GM12878 (cell line): ENCODE data around the gene UBASH3A. TPM values are rescaled to one million over a fixed set of nuclear protein-coding genes. Genes with fewer than 3 reads are reported as not detected.

Experiments used
- BACH1 ChIP-seq: fragments of 450-650 bp; IDR thresholded peaks from 2 replicates; pipeline ENCODE4 v1.6.1; 2017; ENCODE audit warnings: mild to moderate bottlenecking, borderline replicate concordance
- BCL11A ChIP-seq: IDR thresholded peaks from 2 replicates; pipeline ENCODE4 v1.6.1; 2011; ENCODE audit warnings: low read depth, low read length
- CHD1 ChIP-seq: IDR thresholded peaks from 2 replicates; pipeline ENCODE4 v1.6.1; 2012; ENCODE audit warnings: low read depth, low read length, improper control_type of control experiment
- CHD4 ChIP-seq: fragments of 200-600 bp; sonication (generic); IDR thresholded peaks from 2 replicates; pipeline ENCODE4 v1.6.1; 2016; ENCODE audit warnings: mild to moderate bottlenecking
- KDM1A ChIP-seq: fragments of 200-600 bp; sonication (generic); IDR thresholded peaks from 2 replicates; pipeline ENCODE4 v1.6.1; 2016; ENCODE audit warnings: borderline replicate concordance
- KLF5 ChIP-seq: fragments of 450-650 bp; IDR thresholded peaks from 2 replicates; pipeline ENCODE4 v1.6.1; 2014; ENCODE audit warnings: mild to moderate bottlenecking; ENCODE audit not compliant: partially characterized antibody
- MXI1 ChIP-seq: fragments of 150-350 bp; IDR thresholded peaks from 2 replicates; pipeline ENCODE4 v1.6.1; 2011; ENCODE audit warnings: low read depth, mild to moderate bottlenecking, inconsistent platforms, low read length, improper control_type of control experiment
- NKRF ChIP-seq: fragments of 450-650 bp; conservative IDR thresholded peaks from 2 replicates; pipeline ENCODE4 v1.6.1; 2017; ENCODE audit warnings: mild to moderate bottlenecking, moderate library complexity
- NR2C2 ChIP-seq: IDR thresholded peaks from 2 replicates; pipeline ENCODE4 v1.6.1; 2011; ENCODE audit warnings: borderline replicate concordance, low read depth; ENCODE audit not compliant: control insufficient read depth, insufficient read length
- PAX8 ChIP-seq: fragments of 450-650 bp; IDR thresholded peaks from 2 replicates; pipeline ENCODE4 v1.6.1; 2017; ENCODE audit warnings: mild to moderate bottlenecking, moderate library complexity
- POLR2AphosphoS5 ChIP-seq: IDR thresholded peaks from 2 replicates; pipeline ENCODE4 v1.6.1; 2011; ENCODE audit warnings: mild to moderate bottlenecking, low read length, inconsistent platforms
- PRDM15 ChIP-seq: fragments of 450-650 bp; formaldehyde crosslinking; IDR thresholded peaks from 2 replicates; pipeline ENCODE4 v1.4.0; 2020; ENCODE audit warnings: mild to moderate bottlenecking, moderate library complexity
- RUNX3 ChIP-seq: IDR thresholded peaks from 2 replicates; pipeline ENCODE4 v1.6.1; 2012; ENCODE audit warnings: low read length, inconsistent platforms
- SMAD1 ChIP-seq: fragments of 450-650 bp; IDR thresholded peaks from 2 replicates; pipeline ENCODE4 v1.6.1; 2018; ENCODE audit warnings: mild to moderate bottlenecking, low read depth; ENCODE audit not compliant: partially characterized antibody
- SMARCA5 ChIP-seq: fragments of 450-650 bp; IDR thresholded peaks from 2 replicates; pipeline ENCODE4 v1.6.1; 2017; ENCODE audit warnings: mild to moderate bottlenecking
- SUZ12 ChIP-seq: fragments of 200-600 bp; sonication (generic); IDR thresholded peaks from one replicate; pipeline ENCODE4 v1.6.1; 2018; ENCODE audit warnings: antibody characterized with exemption, mild to moderate bottlenecking; ENCODE audit not compliant: unreplicated experiment
- YBX1 ChIP-seq: fragments of 450-650 bp; IDR thresholded peaks from 2 replicates; pipeline ENCODE4 v1.6.1; 2016; ENCODE audit warnings: antibody characterized with exemption
- polyA plus RNA-seq, 11 experiments: library from polyadenylated mRNA; depleted of rRNA in 4 of 11; unstranded in 6 of 11; stranded (reverse) in 5 of 11; fragments of >200 nt; fragmentation: Nextera tagmentation in 4 of 11; fragmentation: Illumina TruSeq in 1 of 11; extraction: Ambion mirVana in 4 of 11; extraction: Trizol in 1 of 11; gene quantifications; 1 replicate in 1 of 11; 2 replicates in 10 of 11; pipeline versions ENCODE4 v1.2.1 to v1.2.3, GENCODE V29; 2011 to 2016; ENCODE audit warnings: inconsistent platforms in 2 of 11, missing spikeins in 2 of 11, low read depth in 1 of 11
- total RNA-seq, 4 experiments: library from RNA; depleted of rRNA in 3 of 4; stranded (reverse); fragments of >200 nt in 3 of 4; fragmentation: Illumina TruSeq in 1 of 4; extraction: Trizol in 1 of 4; gene quantifications; 2 replicates each; pipeline versions ENCODE4 v1.2.1 to v1.2.3, GENCODE V29; 2013 to 2021
- TF ChIP-seq, protein P1 (sequence below): fragments of 450-650 bp; formaldehyde crosslinking; IDR thresholded peaks from 2 replicates; pipeline ENCODE4 v1.4.0; 2022; ENCODE audit warnings: mild to moderate bottlenecking, moderate library complexity
- TF ChIP-seq, protein P2 (sequence below): fragments of 450-650 bp; IDR thresholded peaks from 2 replicates; pipeline ENCODE4 v1.6.1; 2017; ENCODE audit warnings: mild to moderate bottlenecking, moderate library complexity

UBASH3A gene
- total and polyA plus RNA-seq, 10 of the 15 experiments (the other 5 are each of a cell fraction or from before 2014, with no cell fraction given): 0.04 to 0.39 (median 0.23) TPM; not detected in 1

DNA sequence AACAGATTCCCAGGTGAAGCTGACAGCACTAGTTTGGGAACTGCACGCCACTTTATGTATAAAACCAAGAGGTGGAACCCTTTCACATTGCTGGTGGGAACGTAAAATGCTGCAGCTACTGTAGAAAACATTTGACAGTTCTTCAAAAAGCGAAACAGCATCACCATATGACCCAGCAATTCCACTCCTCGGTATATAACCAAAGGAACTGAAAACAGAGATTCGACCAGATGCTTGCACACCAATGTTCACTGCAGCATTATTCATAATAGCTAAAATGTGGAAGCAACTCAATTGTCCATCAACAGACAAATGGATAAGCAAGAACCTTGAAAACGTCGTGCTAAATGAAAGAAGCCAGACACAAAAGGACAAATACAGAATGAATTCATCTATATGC is 74.8 kb downstream of the UBASH3A start (continued):
- TF ChIP-seq, protein P1, sequence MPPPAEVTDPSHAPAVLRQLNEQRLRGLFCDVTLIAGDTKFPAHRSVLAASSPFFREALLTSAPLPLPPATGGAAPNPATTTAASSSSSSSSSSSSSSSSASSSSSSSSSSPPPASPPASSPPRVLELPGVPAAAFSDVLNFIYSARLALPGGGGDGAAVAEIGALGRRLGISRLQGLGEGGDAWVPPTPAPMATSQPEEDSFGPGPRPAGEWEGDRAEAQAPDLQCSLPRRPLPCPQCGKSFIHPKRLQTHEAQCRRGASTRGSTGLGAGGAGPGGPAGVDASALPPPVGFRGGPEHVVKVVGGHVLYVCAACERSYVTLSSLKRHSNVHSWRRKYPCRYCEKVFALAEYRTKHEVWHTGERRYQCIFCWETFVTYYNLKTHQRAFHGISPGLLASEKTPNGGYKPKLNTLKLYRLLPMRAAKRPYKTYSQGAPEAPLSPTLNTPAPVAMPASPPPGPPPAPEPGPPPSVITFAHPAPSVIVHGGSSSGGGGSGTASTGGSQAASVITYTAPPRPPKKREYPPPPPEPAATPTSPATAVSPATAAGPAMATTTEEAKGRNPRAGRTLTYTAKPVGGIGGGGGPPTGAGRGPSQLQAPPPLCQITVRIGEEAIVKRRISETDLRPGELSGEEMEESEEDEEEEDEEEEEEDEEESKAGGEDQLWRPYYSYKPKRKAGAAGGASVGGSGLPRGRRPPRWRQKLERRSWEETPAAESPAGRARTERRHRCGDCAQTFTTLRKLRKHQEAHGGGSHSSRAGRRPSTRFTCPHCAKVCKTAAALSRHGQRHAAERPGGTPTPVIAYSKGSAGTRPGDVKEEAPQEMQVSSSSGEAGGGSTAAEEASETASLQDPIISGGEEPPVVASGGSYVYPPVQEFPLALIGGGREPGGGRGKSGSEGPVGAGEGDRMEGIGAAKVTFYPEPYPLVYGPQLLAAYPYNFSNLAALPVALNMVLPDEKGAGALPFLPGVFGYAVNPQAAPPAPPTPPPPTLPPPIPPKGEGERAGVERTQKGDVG (CRISPR knock-in tag): no peak
- peak; percentile 63; the same call in 1 of the 2 replicates for TF ChIP-seq BACH1
- TF ChIP-seq SUZ12: no peak
- no peak for TF ChIP-seq NR2C2
- 0 out of 2 replicates have a peak, but pooled peaks have one; percentile 45 for TF ChIP-seq MXI1
- TF ChIP-seq, protein P2, sequence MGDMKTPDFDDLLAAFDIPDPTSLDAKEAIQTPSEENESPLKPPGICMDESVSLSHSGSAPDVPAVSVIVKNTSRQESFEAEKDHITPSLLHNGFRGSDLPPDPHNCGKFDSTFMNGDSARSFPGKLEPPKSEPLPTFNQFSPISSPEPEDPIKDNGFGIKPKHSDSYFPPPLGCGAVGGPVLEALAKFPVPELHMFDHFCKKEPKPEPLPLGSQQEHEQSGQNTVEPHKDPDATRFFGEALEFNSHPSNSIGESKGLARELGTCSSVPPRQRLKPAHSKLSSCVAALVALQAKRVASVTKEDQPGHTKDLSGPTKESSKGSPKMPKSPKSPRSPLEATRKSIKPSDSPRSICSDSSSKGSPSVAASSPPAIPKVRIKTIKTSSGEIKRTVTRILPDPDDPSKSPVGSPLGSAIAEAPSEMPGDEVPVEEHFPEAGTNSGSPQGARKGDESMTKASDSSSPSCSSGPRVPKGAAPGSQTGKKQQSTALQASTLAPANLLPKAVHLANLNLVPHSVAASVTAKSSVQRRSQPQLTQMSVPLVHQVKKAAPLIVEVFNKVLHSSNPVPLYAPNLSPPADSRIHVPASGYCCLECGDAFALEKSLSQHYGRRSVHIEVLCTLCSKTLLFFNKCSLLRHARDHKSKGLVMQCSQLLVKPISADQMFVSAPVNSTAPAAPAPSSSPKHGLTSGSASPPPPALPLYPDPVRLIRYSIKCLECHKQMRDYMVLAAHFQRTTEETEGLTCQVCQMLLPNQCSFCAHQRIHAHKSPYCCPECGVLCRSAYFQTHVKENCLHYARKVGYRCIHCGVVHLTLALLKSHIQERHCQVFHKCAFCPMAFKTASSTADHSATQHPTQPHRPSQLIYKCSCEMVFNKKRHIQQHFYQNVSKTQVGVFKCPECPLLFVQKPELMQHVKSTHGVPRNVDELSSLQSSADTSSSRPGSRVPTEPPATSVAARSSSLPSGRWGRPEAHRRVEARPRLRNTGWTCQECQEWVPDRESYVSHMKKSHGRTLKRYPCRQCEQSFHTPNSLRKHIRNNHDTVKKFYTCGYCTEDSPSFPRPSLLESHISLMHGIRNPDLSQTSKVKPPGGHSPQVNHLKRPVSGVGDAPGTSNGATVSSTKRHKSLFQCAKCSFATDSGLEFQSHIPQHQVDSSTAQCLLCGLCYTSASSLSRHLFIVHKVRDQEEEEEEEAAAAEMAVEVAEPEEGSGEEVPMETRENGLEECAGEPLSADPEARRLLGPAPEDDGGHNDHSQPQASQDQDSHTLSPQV: no peak
- TF ChIP-seq CHD4: no peak
- no peak for TF ChIP-seq POLR2AphosphoS5
- no peak for TF ChIP-seq PRDM15 (CRISPR knock-in tag)
- peak; percentile 57; the same call in 1 of the 2 replicates for TF ChIP-seq BCL11A
- TF ChIP-seq YBX1: no peak
- TF ChIP-seq SMARCA5: 0 out of 2 replicates have a peak, but pooled peaks have one; percentile 52
- no peak for TF ChIP-seq NKRF
- no peak for TF ChIP-seq KDM1A
- no peak for TF ChIP-seq KLF5
- no peak for TF ChIP-seq PAX8
- TF ChIP-seq RUNX3: peak; percentile 84
- no peak for TF ChIP-seq CHD1
- TF ChIP-seq SMAD1: no peak
